ENCODE measurements around the gene GAK. TPM values are rescaled to one million over a fixed set of nuclear protein-coding genes. Genes with fewer than 3 reads are reported as not detected.
"Not testable (repeated sequence)": the region's sequence is repeated elsewhere in the genome, so short reads cannot be mapped to it uniquely, and the experiment has no call there.

GAK gene
- total and polyA plus RNA-seq, 8 donors = 47.5 to 226 (median 64.8) TPM

- Histone ChIP-seq H3K27ac (no peak overlapping the region), H3K27me3 (no peaks in the 10 kb centered on the region), H3K4me1 (peaks cover 9 to 17% (median 16%) of the 10 kb centered on the region in 3 donors), H3K9me3 (no peaks in the 10 kb centered on the region), H3K36me3 (no peaks in the 10 kb centered on the region), H3K4me3 (no peak overlapping the region)
- no peak for FAIRE-seq
- intact Hi-C loops (cut with DNase I) = no loop called here
- no peak for TF ChIP-seq CTCF (IDR thresholded peaks at IDR 0.05)
- 76 to 82% methylated on average over 26 of the region's 26 CpGs for WGBS, 2 donors
- DNase-seq = peak in 1 of 6 donors; percentile 33
- ATAC-seq = no peak
Measured at GRCh38 chr4:925771-926500, 6.2 kb downstream of the GAK start.

- TF ChIP-seq CTCF (IDR thresholded peaks at IDR 0.05) = no peak
- no peak for FAIRE-seq
- intact Hi-C loops (cut with DNase I) = no loop called here
- no peak for ATAC-seq
- H3K9me3 ChIP-seq = no peaks in the 10 kb centered on the region
- H3K4me3 ChIP-seq = no peak overlapping the region
- DNase-seq = peak in 1 of 6 donors; percentile 45
- no peak overlapping the region for H3K27ac ChIP-seq
- 90 to 96% methylated on average over 9 of the region's 9 CpGs for WGBS, 2 donors
- H3K4me1 ChIP-seq = peaks cover 6 to 10% (median 8%) of the 10 kb centered on the region in 3 donors
- H3K27me3 ChIP-seq = no peaks in the 10 kb centered on the region
- H3K36me3 ChIP-seq = no peaks in the 10 kb centered on the region
Measured at GRCh38 chr4:925171-925570, 6.9 kb downstream of the GAK start.

GRCh38 chr4:924107-925096, 7.7 kb downstream of the GAK start:
- peaks cover 0 to 2% (median under 1%) of the 10 kb centered on the region in 3 donors for H3K4me1 ChIP-seq
- H3K27ac ChIP-seq = no peak overlapping the region
- no peak overlapping the region for H3K4me3 ChIP-seq
- H3K9me3 ChIP-seq = no peaks in the 10 kb centered on the region
- intact Hi-C loops (cut with DNase I) = no loop called here
- ATAC-seq (no peak), DNase-seq (peak in 1 of 6 donors; percentile 19), FAIRE-seq (no peak)
- TF ChIP-seq CTCF (IDR thresholded peaks at IDR 0.05) = no peak
- WGBS, 2 donors = 84 to 85% methylated on average over 18 of the region's 18 CpGs
- H3K27me3 ChIP-seq = no peaks in the 10 kb centered on the region
- H3K36me3 ChIP-seq = no peaks in the 10 kb centered on the region

GRCh38 chr4:921830-922331, 10.2 kb downstream of the GAK start:
- ATAC-seq (no peak), DNase-seq (peak in 1 of 6 donors; percentile 27), FAIRE-seq (no peak)
- Histone ChIP-seq H3K36me3 (no peaks in the 10 kb centered on the region), H3K9me3 (no peaks in the 10 kb centered on the region), H3K27me3 (no peaks in the 10 kb centered on the region), H3K4me1 (no peaks in the 10 kb centered on the region), H3K27ac (no peak overlapping the region), H3K4me3 (no peak overlapping the region)
- no peak for TF ChIP-seq CTCF (IDR thresholded peaks at IDR 0.05)
- intact Hi-C loops (cut with DNase I) = no loop called here
- WGBS, 2 donors = 92 to 96% methylated on average over 17 of the region's 17 CpGs

GRCh38 chr4:919004-919680, 13.0 kb downstream of the GAK start:
- 95 to 98% methylated on average over 15 of the region's 15 CpGs for WGBS, 2 donors
- ATAC-seq; H3K9me3 ChIP-seq; H3K4me3 ChIP-seq; FAIRE-seq; H3K27me3 ChIP-seq; intact Hi-C loops (cut with DNase I); H3K27ac ChIP-seq; H3K4me1 ChIP-seq; H3K36me3 ChIP-seq: not testable (repeated sequence)
- DNase-seq = peak in 1 of 6 donors; percentile 38

- FAIRE-seq; intact Hi-C loops (cut with DNase I): not testable (repeated sequence)
- 93% methylated on average over 6 of the region's 6 CpGs for WGBS, 2 donors
Measured at GRCh38 chr4:918591-918990, 13.5 kb downstream of the GAK start.

More at GRCh38 chr4:918591-918990, 13.5 kb downstream of the GAK start:
- not testable (repeated sequence) for H3K27ac ChIP-seq, H3K4me3 ChIP-seq, H3K4me1 ChIP-seq, H3K9me3 ChIP-seq, ATAC-seq, H3K36me3 ChIP-seq, H3K27me3 ChIP-seq
- peak in 1 of 6 donors; percentile 4 for DNase-seq

Measured in pancreas (tissue), 10 donors.